Measurements from ENCODE around the gene HSPG2.
"Not testable (repeated sequence)": the region's sequence is repeated elsewhere in the genome, so short reads cannot be mapped to it uniquely, and the experiment has no call there.

The HSPG2 gene

DNA sequence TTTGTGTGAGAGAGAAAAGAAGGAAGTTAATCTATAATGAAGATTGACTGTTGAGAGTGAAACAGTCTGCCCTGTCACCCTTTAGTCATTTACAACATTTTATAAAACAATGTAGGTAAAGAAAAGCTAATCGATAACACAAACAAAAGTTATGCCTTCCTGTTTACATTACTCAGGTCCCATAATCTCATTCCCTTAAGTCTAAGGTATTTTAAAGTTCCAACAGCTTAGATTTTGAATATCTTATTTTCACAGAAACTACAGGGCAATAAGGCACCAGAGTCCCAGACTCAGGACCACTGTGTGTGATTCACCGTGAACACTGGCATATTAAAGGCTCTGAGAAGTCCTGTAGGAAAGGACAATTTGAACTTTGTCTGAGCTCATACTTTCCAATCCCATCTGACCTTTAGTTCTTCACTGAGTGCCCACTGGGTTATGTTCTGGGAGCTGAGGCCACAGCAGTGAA lies 35.9 kb upstream of the HSPG2 start:
- not testable (repeated sequence) for H3K9ac ChIP-seq (ENCODE audit: low read length); H3K36me3 ChIP-seq (ENCODE audit: control insufficient read depth, low read depth, low read length); H3K27me3 ChIP-seq (ENCODE audit: control insufficient read depth, insufficient read depth, low read length); H3K4me3 ChIP-seq (ENCODE audit: low read length); H3K27ac ChIP-seq (ENCODE audit: low read length); H3K4me1 ChIP-seq (ENCODE audit: control insufficient read depth, low read depth, low read length); H3K9me3 ChIP-seq (ENCODE audit: control insufficient read depth, low read depth, low read length)

GRCh38 chr1:21970523-21970922 lies 33.4 kb upstream of the HSPG2 start:
- H3K36me3 ChIP-seq (ENCODE audit: control insufficient read depth, low read depth, low read length); H3K27me3 ChIP-seq (ENCODE audit: control insufficient read depth, insufficient read depth, low read length); H3K9ac ChIP-seq (ENCODE audit: low read length); H3K27ac ChIP-seq (ENCODE audit: low read length); H3K4me3 ChIP-seq (ENCODE audit: low read length); H3K4me1 ChIP-seq (ENCODE audit: control insufficient read depth, low read depth, low read length); H3K9me3 ChIP-seq (ENCODE audit: control insufficient read depth, low read depth, low read length): not testable (repeated sequence)

DNA sequence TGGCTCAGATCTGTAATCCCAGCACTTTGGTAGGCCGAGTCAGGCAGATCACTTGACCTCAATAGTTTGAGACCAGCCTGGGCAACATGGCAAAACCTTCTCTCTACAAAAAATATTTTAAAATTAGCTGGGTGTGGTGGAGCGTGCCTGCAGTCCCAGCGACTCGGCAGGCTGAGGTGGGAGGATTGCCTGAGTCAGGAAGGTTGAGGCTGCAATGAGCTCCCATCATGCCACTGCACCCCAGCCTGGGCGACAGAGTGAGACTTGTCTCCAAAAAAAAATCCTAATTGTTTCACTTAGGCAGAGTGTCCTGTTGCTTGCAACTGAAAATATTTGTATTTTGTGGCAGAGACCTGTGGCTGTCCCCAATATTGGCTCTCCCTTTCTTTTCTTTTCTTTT lies 32.0 kb upstream of the HSPG2 start:
- not testable (repeated sequence) for H3K4me1 ChIP-seq (ENCODE audit: control insufficient read depth, low read depth, low read length); H3K9me3 ChIP-seq (ENCODE audit: control insufficient read depth, low read depth, low read length); H3K9ac ChIP-seq (ENCODE audit: low read length); H3K27ac ChIP-seq (ENCODE audit: low read length); H3K4me3 ChIP-seq (ENCODE audit: low read length); H3K27me3 ChIP-seq (ENCODE audit: control insufficient read depth, insufficient read depth, low read length); H3K36me3 ChIP-seq (ENCODE audit: control insufficient read depth, low read depth, low read length)

DNA sequence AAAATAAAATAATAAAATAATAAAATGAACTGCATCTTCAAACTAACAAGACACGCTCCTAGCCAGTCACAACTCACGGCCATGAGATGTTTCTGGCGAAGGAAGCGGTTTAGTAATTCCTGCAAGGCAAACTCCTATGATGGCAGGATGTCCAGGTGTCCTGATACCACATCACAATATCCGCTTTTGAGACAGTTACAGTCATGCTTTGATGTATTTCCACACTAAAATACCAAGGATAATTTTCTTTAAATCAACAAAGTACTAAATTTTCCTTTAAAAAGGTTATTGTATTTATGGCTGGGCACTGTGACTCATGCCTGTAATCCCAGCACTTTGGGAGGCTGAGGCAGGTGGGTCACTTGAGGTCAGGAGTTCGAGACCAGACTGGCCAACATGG lies 30.1 kb upstream of the HSPG2 start:
- H3K9me3 ChIP-seq (ENCODE audit: control insufficient read depth, low read depth, low read length); H3K36me3 ChIP-seq (ENCODE audit: control insufficient read depth, low read depth, low read length); H3K4me3 ChIP-seq (ENCODE audit: low read length); H3K27me3 ChIP-seq (ENCODE audit: control insufficient read depth, insufficient read depth, low read length); H3K4me1 ChIP-seq (ENCODE audit: control insufficient read depth, low read depth, low read length); H3K9ac ChIP-seq (ENCODE audit: low read length); H3K27ac ChIP-seq (ENCODE audit: low read length): not testable (repeated sequence)

DNA sequence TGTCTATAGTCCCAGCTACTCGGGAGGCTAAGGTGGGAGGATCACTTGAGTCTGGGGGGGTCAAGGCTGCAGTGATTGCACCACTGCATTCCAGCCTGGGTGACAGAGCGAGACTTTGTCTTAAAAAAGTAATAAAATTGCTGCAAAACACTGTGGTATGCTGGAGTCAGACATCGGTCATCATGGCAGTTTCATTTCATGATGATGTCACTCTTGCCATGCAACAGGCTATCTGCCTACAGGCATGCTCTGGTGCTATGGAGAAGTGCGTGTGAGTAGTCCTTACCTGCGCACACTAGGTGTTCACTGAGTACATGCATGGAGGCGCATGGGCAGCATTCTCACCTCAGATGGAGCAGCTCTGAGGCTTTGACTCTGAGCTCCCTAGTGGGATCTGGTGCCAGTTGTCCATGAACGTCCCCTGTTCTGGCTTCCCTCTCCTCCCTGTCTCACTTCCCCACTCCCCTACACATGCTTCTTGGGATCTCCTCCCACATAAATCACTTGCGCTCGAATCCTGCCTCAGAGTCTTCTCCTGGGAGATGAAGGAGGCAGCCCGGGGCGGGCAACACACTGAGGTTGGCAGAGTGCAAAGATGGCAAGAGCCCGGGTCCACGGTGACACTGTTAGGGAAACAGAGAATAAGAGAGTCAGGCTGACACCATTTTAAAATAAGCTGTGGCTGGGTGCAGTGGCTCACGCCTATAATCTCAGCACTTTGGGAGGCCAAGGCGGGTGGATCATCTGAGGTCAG lies 29.3 kb upstream of the HSPG2 start:
- H3K36me3 ChIP-seq (ENCODE audit: control insufficient read depth, low read depth, low read length) = no peaks in the 10 kb centered on the region
- no peak overlapping the region for H3K9ac ChIP-seq (ENCODE audit: low read length)
- peaks cover 7% of the 10 kb centered on the region for H3K4me1 ChIP-seq (ENCODE audit: control insufficient read depth, low read depth, low read length)
- H3K27ac ChIP-seq (ENCODE audit: low read length) = no peak overlapping the region
- no peaks in the 10 kb centered on the region for H3K9me3 ChIP-seq (ENCODE audit: control insufficient read depth, low read depth, low read length)
- H3K27me3 ChIP-seq (ENCODE audit: control insufficient read depth, insufficient read depth, low read length) = no peaks in the 10 kb centered on the region
- H3K4me3 ChIP-seq (ENCODE audit: low read length) = no peak overlapping the region

DNA sequence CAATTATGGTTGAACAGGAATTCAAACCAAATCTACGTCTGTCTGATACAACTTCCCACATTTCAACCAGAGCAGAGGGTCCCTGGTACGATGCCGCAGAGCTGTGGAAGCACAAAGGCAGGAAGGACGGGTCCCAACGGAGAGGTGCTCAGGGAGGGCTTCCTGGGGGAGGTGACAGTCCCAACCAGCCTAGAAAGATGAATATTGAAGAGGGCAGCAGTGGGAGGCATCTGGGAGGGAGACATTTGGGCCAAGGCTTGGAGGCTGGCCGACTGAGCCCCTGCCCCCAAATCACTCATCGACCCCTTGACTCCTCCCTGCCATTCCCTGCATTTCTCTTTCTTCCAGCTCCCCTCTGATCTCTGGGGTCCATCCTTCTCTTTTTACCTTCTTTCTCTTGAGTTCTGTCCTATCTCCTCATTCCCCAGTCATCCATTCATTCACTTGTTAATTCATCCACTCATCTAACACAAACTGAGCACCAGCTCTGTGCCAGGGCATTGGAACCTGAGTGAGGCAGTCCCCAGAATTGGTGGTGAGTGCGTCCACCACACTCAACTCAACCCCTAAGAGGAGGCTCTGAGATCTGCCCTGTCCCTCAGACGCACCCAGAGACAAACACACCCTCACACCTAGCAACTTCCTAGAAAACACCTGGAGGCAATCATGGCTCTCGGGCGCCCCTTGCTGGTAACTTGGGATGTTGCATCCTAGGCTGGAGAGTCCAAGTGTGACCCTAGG lies 26.5 kb upstream of the HSPG2 start:
- Histone ChIP-seq H3K9ac (ENCODE audit: low read length) (no peak overlapping the region), H3K27me3 (ENCODE audit: control insufficient read depth, insufficient read depth, low read length) (no peaks in the 10 kb centered on the region), H3K4me3 (ENCODE audit: low read length) (no peak overlapping the region), H3K36me3 (ENCODE audit: control insufficient read depth, low read depth, low read length) (no peaks in the 10 kb centered on the region), H3K27ac (ENCODE audit: low read length) (no peak overlapping the region), H3K4me1 (ENCODE audit: control insufficient read depth, low read depth, low read length) (peaks cover 7% of the 10 kb centered on the region), H3K9me3 (ENCODE audit: control insufficient read depth, low read depth, low read length) (no peaks in the 10 kb centered on the region)

- Histone ChIP-seq H3K4me1 (ENCODE audit: control insufficient read depth, low read depth, low read length) (peaks cover 12% of the 10 kb centered on the region), H3K36me3 (ENCODE audit: control insufficient read depth, low read depth, low read length) (no peaks in the 10 kb centered on the region), H3K27me3 (ENCODE audit: control insufficient read depth, insufficient read depth, low read length) (no peaks in the 10 kb centered on the region), H3K27ac (ENCODE audit: low read length) (no peak overlapping the region), H3K9me3 (ENCODE audit: control insufficient read depth, low read depth, low read length) (no peaks in the 10 kb centered on the region), H3K9ac (ENCODE audit: low read length) (no peak overlapping the region), H3K4me3 (ENCODE audit: low read length) (no peak overlapping the region)
Measured at GRCh38 chr1:21961799-21962198, 24.7 kb upstream of the HSPG2 start.

DNA sequence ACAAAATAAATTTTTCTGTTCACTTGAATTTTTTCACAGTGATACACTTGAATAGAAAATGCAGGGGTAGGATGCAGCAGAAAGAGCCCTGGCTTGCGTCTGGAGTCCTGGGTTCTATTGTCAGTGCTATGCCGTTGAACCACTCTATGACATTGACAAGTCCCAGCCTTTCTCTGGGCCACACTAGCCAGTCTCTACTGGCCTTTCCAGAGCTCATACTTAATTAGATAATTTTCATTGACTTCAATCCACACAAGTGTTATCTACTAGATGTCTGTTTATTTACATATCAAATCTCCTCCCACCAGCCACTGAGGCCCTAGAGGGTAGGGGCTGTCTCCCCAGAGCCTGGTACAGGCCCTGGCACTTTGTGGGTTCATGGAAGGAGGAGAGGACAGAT lies 24.2 kb upstream of the HSPG2 start:
- no peak overlapping the region for H3K27ac ChIP-seq (ENCODE audit: low read length)
- H3K4me1 ChIP-seq (ENCODE audit: control insufficient read depth, low read depth, low read length) = peaks cover 16% of the 10 kb centered on the region
- H3K36me3 ChIP-seq (ENCODE audit: control insufficient read depth, low read depth, low read length) = no peaks in the 10 kb centered on the region
- no peak overlapping the region for H3K9ac ChIP-seq (ENCODE audit: low read length)
- H3K27me3 ChIP-seq (ENCODE audit: control insufficient read depth, insufficient read depth, low read length) = no peaks in the 10 kb centered on the region
- no peak overlapping the region for H3K4me3 ChIP-seq (ENCODE audit: low read length)
- no peaks in the 10 kb centered on the region for H3K9me3 ChIP-seq (ENCODE audit: control insufficient read depth, low read depth, low read length)

DNA sequence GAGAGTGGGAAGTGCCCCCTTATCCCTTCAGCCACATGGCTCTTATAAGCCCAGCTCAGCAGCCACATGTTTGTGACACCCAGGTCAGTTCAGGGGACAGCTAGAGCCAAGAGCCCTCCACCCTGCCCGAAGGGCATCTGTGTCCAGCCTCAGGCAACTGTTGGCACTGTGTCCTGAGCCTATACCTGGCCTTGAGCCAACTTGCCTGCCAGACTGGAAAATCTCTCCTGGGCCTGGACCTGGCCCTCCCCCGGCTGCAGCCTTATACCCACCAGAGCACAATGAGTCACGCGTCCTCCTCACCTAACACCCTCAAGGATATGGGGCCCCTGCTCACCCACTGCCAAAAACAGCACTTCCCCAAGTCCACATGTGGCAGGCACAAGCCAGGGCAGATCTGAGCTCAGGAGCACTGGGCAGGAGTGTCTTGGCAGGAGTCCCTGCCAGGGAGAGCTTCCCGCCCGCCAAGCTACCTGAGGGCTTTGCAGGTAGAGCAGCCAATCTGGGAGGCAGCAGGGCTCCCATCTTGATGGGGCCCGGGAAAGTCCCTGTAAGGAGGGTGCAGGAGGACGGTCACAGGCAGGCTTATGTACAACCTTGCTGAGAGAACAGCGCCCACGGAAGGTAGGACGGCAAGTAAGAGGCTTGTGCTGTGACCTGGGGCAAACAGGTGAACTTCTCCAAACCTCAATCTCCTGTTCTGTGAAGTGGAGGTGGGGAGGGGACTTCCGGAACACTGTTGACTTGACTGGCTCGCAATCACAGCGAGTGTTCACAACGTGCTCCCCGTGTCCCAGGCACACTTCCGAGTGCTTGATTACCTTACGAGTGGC lies 19.8 kb upstream of the HSPG2 start:
- H3K27ac ChIP-seq (ENCODE audit: low read length) = no peak overlapping the region

DNA sequence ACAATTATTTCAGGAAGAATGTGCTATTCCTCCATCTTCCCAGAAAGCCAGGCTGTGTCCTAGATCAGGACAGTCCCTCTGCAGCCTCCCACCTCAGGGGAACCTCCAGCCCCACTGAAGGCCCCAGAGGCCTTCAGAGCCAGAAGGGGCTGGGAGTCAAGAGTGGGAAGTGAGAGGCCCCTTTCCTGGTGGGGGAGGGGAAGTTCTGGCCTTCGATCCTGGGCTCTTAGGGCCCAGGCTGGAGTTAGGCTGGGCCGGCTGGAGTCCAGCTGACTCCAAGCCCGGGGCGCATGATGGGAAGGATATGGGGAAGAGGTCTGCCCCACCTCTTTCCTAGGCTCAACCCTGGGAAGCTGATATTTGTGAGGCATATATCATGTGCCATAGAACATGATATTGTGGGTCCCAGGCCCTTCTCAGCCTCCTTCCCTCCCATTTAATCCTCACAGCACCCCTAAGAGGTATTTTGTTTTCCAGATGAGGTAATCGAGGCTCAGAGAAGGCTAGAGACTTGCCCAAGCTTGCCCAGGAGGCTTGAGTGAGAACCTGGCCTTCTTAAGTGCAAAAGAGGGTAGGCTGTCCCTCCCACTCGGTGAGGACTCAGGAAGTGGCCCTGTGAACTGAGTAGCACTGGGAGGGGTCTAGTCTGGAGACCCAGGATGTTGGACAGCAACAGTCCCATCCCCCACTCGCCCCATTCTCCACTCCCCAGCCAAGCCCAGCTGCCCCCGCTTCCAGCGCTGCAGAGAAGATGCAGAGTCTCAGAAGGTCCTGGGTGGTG lies 18.6 kb upstream of the HSPG2 start:
- H3K9ac ChIP-seq (ENCODE audit: low read length) = no peak overlapping the region
- no peak overlapping the region for H3K27ac ChIP-seq (ENCODE audit: low read length)
- no peaks in the 10 kb centered on the region for H3K9me3 ChIP-seq (ENCODE audit: control insufficient read depth, low read depth, low read length)
- H3K36me3 ChIP-seq (ENCODE audit: control insufficient read depth, low read depth, low read length) = no peaks in the 10 kb centered on the region
- H3K27me3 ChIP-seq (ENCODE audit: control insufficient read depth, insufficient read depth, low read length) = no peaks in the 10 kb centered on the region
- peaks cover 19% of the 10 kb centered on the region for H3K4me1 ChIP-seq (ENCODE audit: control insufficient read depth, low read depth, low read length)
- H3K4me3 ChIP-seq (ENCODE audit: low read length) = no peak overlapping the region

More for the DNA sequence above, 19.8 kb upstream of the HSPG2 start:
- no peak overlapping the region for H3K4me3 ChIP-seq (ENCODE audit: low read length)
- no peaks in the 10 kb centered on the region for H3K36me3 ChIP-seq (ENCODE audit: control insufficient read depth, low read depth, low read length)
- peaks cover 19% of the 10 kb centered on the region for H3K4me1 ChIP-seq (ENCODE audit: control insufficient read depth, low read depth, low read length)
- no peak overlapping the region for H3K9ac ChIP-seq (ENCODE audit: low read length)
- no peaks in the 10 kb centered on the region for H3K9me3 ChIP-seq (ENCODE audit: control insufficient read depth, low read depth, low read length)
- no peaks in the 10 kb centered on the region for H3K27me3 ChIP-seq (ENCODE audit: control insufficient read depth, insufficient read depth, low read length)

DNA sequence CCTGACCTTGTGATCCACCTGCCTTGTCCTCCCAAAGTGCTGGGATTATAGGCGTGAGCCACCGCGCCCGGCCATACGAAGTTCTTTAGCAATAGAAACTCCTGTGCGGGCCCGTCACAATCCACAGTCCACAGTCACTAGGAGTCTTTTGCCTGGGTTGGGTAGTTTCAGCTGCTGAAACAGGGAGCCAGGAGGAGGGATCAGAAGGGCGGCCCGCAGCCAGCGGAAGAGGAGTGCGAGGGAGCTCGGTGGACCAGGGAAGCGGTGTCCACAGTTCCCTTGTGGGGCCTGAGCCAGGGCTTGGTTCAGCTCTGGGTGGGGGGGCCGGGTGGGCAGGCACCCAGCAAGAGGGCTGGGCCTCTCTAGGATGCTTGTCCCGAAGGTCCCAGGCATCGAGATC lies 17.9 kb upstream of the HSPG2 start:
- H3K27ac ChIP-seq (ENCODE audit: low read length) = no peak overlapping the region
- no peaks in the 10 kb centered on the region for H3K36me3 ChIP-seq (ENCODE audit: control insufficient read depth, low read depth, low read length)

More for the DNA sequence above, 17.9 kb upstream of the HSPG2 start:
- Histone ChIP-seq H3K4me1 (ENCODE audit: control insufficient read depth, low read depth, low read length) (peaks cover 19% of the 10 kb centered on the region), H3K4me3 (ENCODE audit: low read length) (no peak overlapping the region), H3K9ac (ENCODE audit: low read length) (no peak overlapping the region), H3K9me3 (ENCODE audit: control insufficient read depth, low read depth, low read length) (no peaks in the 10 kb centered on the region), H3K27me3 (ENCODE audit: control insufficient read depth, insufficient read depth, low read length) (no peaks in the 10 kb centered on the region)
